H1 (cell line): ENCODE results near the gene TSPOAP1. TPM values are rescaled to one million over a fixed set of nuclear protein-coding genes. Genes with fewer than 3 reads are reported as not detected.

Experiments used
- CTCF ChIA-PET: fragments of 300-600 bp; sonication (Branson Sonifier 250); formaldehyde crosslinking; loops from one replicate; lab custom pipeline; 2021; ENCODE audit not compliant: partially characterized antibody; lab: Charles Lee
- POLR2A ChIA-PET: fragments of 300-600 bp; sonication (Branson Sonifier 250); formaldehyde crosslinking; loops from one replicate; lab custom pipeline; 2021; ENCODE audit warnings: inconsistent platforms; ENCODE audit not compliant: partially characterized antibody; lab: Charles Lee
- DNase-seq, 2 experiments: peaks; one replicate each; pipeline versions ENCODE4 v3.0.0 to v3.0.0-alpha.2; 2010 to 2022; ENCODE audit warnings: low spot score in 2 of 2, low read depth in 1 of 2, mixed read lengths in 1 of 2
- FAIRE-seq: peaks from 2 replicates; lab custom pipeline; 2011; peaks lifted over from hg19 to GRCh38; lab: Jason Lieb, UNC
- H2AFZ ChIP-seq: 2 replicates; pipeline ENCODE4 v1.8.1; 2012; ENCODE audit warnings: low read length, inconsistent platforms
- H2AK5ac ChIP-seq: 2 replicates; pipeline ENCODE4 v1.6.1; 2013; ENCODE audit warnings: low read depth, low read length
- H2BK120ac ChIP-seq: replicated peaks from 2 replicates; pipeline ENCODE3; 2013; ENCODE audit warnings: low read depth, low read length, inconsistent platforms
- H2BK12ac ChIP-seq: 2 replicates; pipeline ENCODE4 v1.6.1; 2013; ENCODE audit warnings: low read depth, low read length
- H2BK15ac ChIP-seq: 2 replicates; pipeline ENCODE4 v1.6.1; 2013; ENCODE audit warnings: low read length
- H2BK20ac ChIP-seq: 2 replicates; pipeline ENCODE4 v1.6.1; 2013; ENCODE audit warnings: low read length
- H2BK5ac ChIP-seq: 2 replicates; pipeline ENCODE4 v1.6.1; 2013; ENCODE audit warnings: low read depth, low read length
- H3K14ac ChIP-seq: 2 replicates; pipeline ENCODE4 v1.6.1; 2013; ENCODE audit warnings: inconsistent platforms; ENCODE audit not compliant: insufficient read length
- H3K18ac ChIP-seq: 2 replicates; pipeline ENCODE4 v1.6.1; 2013; ENCODE audit warnings: low read length; ENCODE audit errors: extremely low read depth
- H3K23ac ChIP-seq: 2 replicates; pipeline ENCODE4 v1.6.1; 2013; ENCODE audit warnings: inconsistent platforms; ENCODE audit not compliant: insufficient read length
- H3K23me2 ChIP-seq: 2 replicates; pipeline ENCODE4 v1.6.1; 2013; ENCODE audit warnings: low read depth, low read length
- H3K27ac ChIP-seq: 2 replicates; pipeline ENCODE4 v1.6.1; 2011; ENCODE audit warnings: low read depth, low read length, inconsistent platforms
- H3K27me3 ChIP-seq, 4 experiments: replicated peaks in 1 of 4; 1 replicate in 1 of 4; 2 replicates in 3 of 4; pipeline versions ENCODE4 v1.6.1 to v1.8.1; 2011 to 2013; ENCODE audit warnings: low read length in 3 of 4, mild to moderate bottlenecking in 3 of 4, inconsistent platforms in 2 of 4, mixed read lengths in 2 of 4, moderate library complexity in 1 of 4; ENCODE audit not compliant: control insufficient read depth in 3 of 4, insufficient read depth in 3 of 4; ENCODE audit errors: extremely low read depth in 1 of 4
- H3K36me3 ChIP-seq, 4 experiments: 2 replicates each; pipeline versions ENCODE4 v1.6.1 to v1.8.1; 2011 to 2013; ENCODE audit warnings: mild to moderate bottlenecking in 4 of 4, low read length in 3 of 4, moderate library complexity in 2 of 4, control low read depth in 1 of 4, inconsistent platforms in 1 of 4; ENCODE audit not compliant: insufficient read depth in 4 of 4, control insufficient read depth in 2 of 4
- H3K4ac ChIP-seq: replicated peaks from 2 replicates; pipeline ENCODE3; 2013; ENCODE audit warnings: low read length, low read depth, mixed read lengths, inconsistent platforms; ENCODE audit not compliant: insufficient read length
- H3K4me1 ChIP-seq, 4 experiments: replicated peaks in 1 of 4; 1 replicate in 1 of 4; 2 replicates in 3 of 4; pipeline versions ENCODE4 v1.6.1 to v1.8.1; 2011 to 2013; ENCODE audit warnings: low read length in 3 of 4, inconsistent platforms in 2 of 4, mixed read lengths in 1 of 4; ENCODE audit not compliant: insufficient read depth in 4 of 4, control insufficient read depth in 3 of 4
- H3K4me2 ChIP-seq, 2 experiments: 2 replicates each; pipeline versions ENCODE4 v1.6.1 to v1.8.1; 2011 to 2013; ENCODE audit warnings: low read depth in 2 of 2, low read length in 2 of 2, control low read depth in 1 of 2, inconsistent platforms in 1 of 2, mild to moderate bottlenecking in 1 of 2; ENCODE audit not compliant: insufficient read depth in 1 of 2
- H3K4me3 ChIP-seq, 4 experiments: fragments of 200-600, 300-600 bp in 1 of 4; sonication (generic), shearing (Covaris generic), sonication (Bioruptor Twin) in 1 of 4; 2 replicates each; pipeline versions ENCODE4 v1.5.1 to v1.8.1; 2011 to 2016; ENCODE audit warnings: low read length in 4 of 4, low read depth in 3 of 4, control low read depth in 2 of 4, inconsistent platforms in 2 of 4, mild to moderate bottlenecking in 2 of 4, mixed read lengths in 1 of 4, moderate library complexity in 1 of 4; ENCODE audit not compliant: insufficient read depth in 2 of 4; ENCODE audit errors: extremely low read depth in 1 of 4
- H3K56ac ChIP-seq: replicated peaks from 2 replicates; pipeline ENCODE3; 2013; ENCODE audit warnings: low read depth, mild to moderate bottlenecking, mixed read lengths, low read length, inconsistent platforms; ENCODE audit not compliant: insufficient read length
- H3K79me1 ChIP-seq: 2 replicates; pipeline ENCODE4 v1.6.1; 2013; ENCODE audit warnings: low read depth, low read length, control low read depth
- H3K79me2 ChIP-seq, 2 experiments: 2 replicates each; pipeline versions ENCODE4 v1.6.1 to v1.8.1; 2012 to 2013; ENCODE audit warnings: low read length in 2 of 2, mild to moderate bottlenecking in 2 of 2, inconsistent platforms in 1 of 2; ENCODE audit not compliant: insufficient read depth in 2 of 2, control insufficient read depth in 1 of 2
- H3K9ac ChIP-seq, 4 experiments: replicated peaks in 1 of 4; 1 replicate in 1 of 4; 2 replicates in 3 of 4; pipeline versions ENCODE4 v1.6.1 to v1.8.1; 2011 to 2013; ENCODE audit warnings: low read depth in 3 of 4, low read length in 3 of 4, control low read depth in 2 of 4, mild to moderate bottlenecking in 2 of 4, moderate library complexity in 2 of 4, inconsistent platforms in 1 of 4; ENCODE audit errors: extremely low read depth in 1 of 4
- H3K9me3 ChIP-seq, 2 experiments: 2 replicates each; pipeline versions ENCODE4 v1.6.1 to v1.8.1; 2012 to 2013; ENCODE audit warnings: mild to moderate bottlenecking in 2 of 2, moderate library complexity in 2 of 2, control low read depth in 1 of 2, inconsistent platforms in 1 of 2, low read depth in 1 of 2, low read length in 1 of 2, mixed read lengths in 1 of 2; ENCODE audit not compliant: insufficient read depth in 2 of 2
- H4K20me1 ChIP-seq, 2 experiments: replicated peaks in 1 of 2; 2 replicates each; pipeline versions ENCODE3 to v1.8.1; 2011 to 2013; ENCODE audit warnings: inconsistent platforms in 2 of 2, low read length in 2 of 2, mild to moderate bottlenecking in 1 of 2; ENCODE audit not compliant: insufficient read depth in 2 of 2, control insufficient read depth in 1 of 2
- H4K5ac ChIP-seq: 2 replicates; pipeline ENCODE4 v1.6.1; 2013; ENCODE audit warnings: low read length, low read depth, mixed read lengths, inconsistent platforms; ENCODE audit not compliant: insufficient read length
- H4K8ac ChIP-seq: 2 replicates; pipeline ENCODE4 v1.8.0; 2013; ENCODE audit warnings: mild to moderate bottlenecking, moderate library complexity, low read length, inconsistent platforms; ENCODE audit not compliant: insufficient read depth; ENCODE audit errors: extremely low read depth
- H4K91ac ChIP-seq: replicated peaks from 2 replicates; pipeline ENCODE3; 2013; ENCODE audit warnings: low read length, mixed read lengths, inconsistent platforms; ENCODE audit not compliant: insufficient read length
- ASH2L ChIP-seq: fragments of 200-600, 300-600 bp; sonication (generic); IDR thresholded peaks from one replicate; pipeline ENCODE4 v1.7.1; 2017; ENCODE audit warnings: low read length
- CBX8 ChIP-seq: fragments of 300-800, 300-1000 bp; sonication (generic); IDR thresholded peaks from 2 replicates; pipeline ENCODE4 v1.7.1; 2016; ENCODE audit warnings: low read depth, low read length, borderline replicate concordance
- CTCF ChIP-seq, 3 experiments: IDR thresholded peaks; 1 replicate in 2 of 3; 2 replicates in 1 of 3; pipeline versions ENCODE4 v1.5.1 to v1.6.1; 2011; ENCODE audit warnings: low read length in 3 of 3, mild to moderate bottlenecking in 3 of 3, inconsistent platforms in 2 of 3, low read depth in 1 of 3, moderate library complexity in 1 of 3; ENCODE audit not compliant: insufficient read depth in 1 of 3; ENCODE audit errors: control extremely low read depth in 1 of 3
- MAX ChIP-seq: IDR thresholded peaks from 2 replicates; pipeline ENCODE4 v1.6.1; 2012; ENCODE audit warnings: inconsistent platforms
- RAD21 ChIP-seq, 2 experiments: IDR thresholded peaks in 1 of 2; conservative IDR thresholded peaks in 1 of 2; 2 replicates each; pipeline ENCODE4 v1.6.1; 2011; ENCODE audit warnings: low read depth in 2 of 2, low read length in 2 of 2, improper control_type of control experiment in 1 of 2, inconsistent platforms in 1 of 2, mild to moderate bottlenecking in 1 of 2, moderate library complexity in 1 of 2
- SP1 ChIP-seq: IDR thresholded peaks from 2 replicates; pipeline ENCODE4 v1.6.1; 2011; ENCODE audit warnings: low read depth, low read length
- WGBS, 2 experiments: shearing (Covaris generic) in 1 of 2; methylation state at CpG; one replicate each; pipeline versions ENCODE4 v1.1.6 to v1.1.7; 2013 to 2015; ENCODE audit warnings: low lambda C conversion rate in 2 of 2, mixed read lengths in 2 of 2, inconsistent platforms in 1 of 2, low coverage in 1 of 2, missing lambda C conversion rate in 1 of 2; ENCODE audit not compliant: insufficient replicate concordance in 2 of 2, insufficient coverage in 1 of 2, insufficient read length in 1 of 2; ENCODE audit errors: extremely low coverage in 1 of 2, missing lambda C conversion rate in 1 of 2; 5-methylcytosine and 5-hydroxymethylcytosine counted together
- polyA plus RNA-seq, 7 experiments: library from polyadenylated mRNA; depleted of rRNA in 3 of 7; stranded (reverse) in 5 of 7; unstranded in 2 of 7; fragments of >200 nt in 5 of 7; fragments of 200-250 nt in 2 of 7; gene quantifications; 1 replicate in 5 of 7; 2 replicates in 1 of 7; 4 replicates in 1 of 7; pipeline versions ENCODE4 v1.2.1 to v1.2.3, GENCODE V29; 2011 to 2013; ENCODE audit warnings: missing spikeins in 2 of 7, mixed read lengths in 2 of 7
- total RNA-seq: library from RNA; stranded (reverse); fragmentation: NEBNext Ultra II Directional; extraction: Animal tissue kit (Norgen Biotek cat#: 25700); gene quantifications from 2 replicates; pipeline ENCODE4 v1.2.1, GENCODE V29; 2021

Gene TSPOAP1
- total and polyA plus RNA-seq, 2 of the 8 experiments (the other 6 are each of a cell fraction or from before 2014, with no cell fraction given): 7.6 to 9.2 TPM

GRCh38 chr17:58303971-58304749 lies 24.4 kb downstream of the TSPOAP1 start:
- H4K20me1 ChIP-seq: no peaks in the 10 kb centered on the region
- 0 out of 4 replicates have a peak overlapping the region, but pooled peaks of 1 of the 2 experiments have one; percentile 8 for H3K4me2 ChIP-seq
- H3K23ac ChIP-seq: no peak overlapping the region
- H3K27me3 ChIP-seq: no peaks in the 10 kb centered on the region
- CTCF ChIA-PET: interaction anchor here (0.6 to 9.4 kb wide), 52 partner anchors 8 to 290 kb away, joined by 3 to 172 read pairs (median 5); partner anchors contain the start of genes LPO, MKS1, MPO and RNF43
- H2BK5ac ChIP-seq: 0 out of 2 replicates have a peak overlapping the region, but pooled peaks have one; percentile 64
- peak overlapping the region; percentile 80; the same call in 1 of the 2 replicates for H2BK20ac ChIP-seq
- peak overlapping the region; percentile 93 for H3K18ac ChIP-seq
- H3K4ac ChIP-seq: no peak overlapping the region
- POLR2A ChIA-PET: interaction anchor here (1.3 to 2.5 kb wide), 4 partner anchors 11 to 19 kb away, joined by 3 to 9 read pairs (median 4); no protein-coding TSS in a partner anchor
- H2BK12ac ChIP-seq: peak overlapping the region; percentile 77
- H3K4me1 ChIP-seq: peaks cover 0 to 15% (median 10%) of the 10 kb centered on the region in 4 experiments; a peak in 5 of 7 replicates
- 0 out of 8 replicates have a peak, but pooled peaks cover 0 to 2% (median 0%) of the 10 kb centered on the region in 4 experiments for H3K36me3 ChIP-seq
- WGBS, 2 experiments: 39% methylated on average over 10 of the region's 10 CpGs; no CpG with 5 or more reads in 1 of the 2 experiments
- no peaks in the 10 kb centered on the region for H3K23me2 ChIP-seq
- DNase-seq (peak; percentile 41 to 84), FAIRE-seq (peak; percentile 79)
- peak overlapping the region; percentile 88; the same call in 1 of the 2 replicates for H2BK15ac ChIP-seq
- H3K27ac ChIP-seq: peak overlapping the region; percentile 16; the same call in 1 of the 2 replicates
- no peak overlapping the region for H3K56ac ChIP-seq
- TF ChIP-seq CBX8 (no peak), RAD21 (IDR thresholded peaks at IDR 0.05 in 1 of 2, conservative IDR thresholded peaks at IDR 0.05 in 1 of 2; ENCODE audit: low read depth in 2 of 2, low read length in 2 of 2) (peak; percentile 55 to 64), SP1 (0 out of 2 replicates have a peak, but pooled peaks have one; percentile 10), MAX (peak; percentile 63; the same call in 1 of the 2 replicates), ASH2L (no peak), CTCF (IDR thresholded peaks at IDR 0.05; ENCODE audit: control extremely low read depth in 1 of 3, insufficient read depth in 1 of 3, low read depth in 1 of 3, low read length in 3 of 3) (peak; percentile 82 to 97 (median 93))
- peak overlapping the region; percentile 87; the same call in 1 of the 2 replicates for H2AFZ ChIP-seq
- no peaks in the 10 kb centered on the region for H3K79me1 ChIP-seq
- H3K9me3 ChIP-seq: no peaks in the 10 kb centered on the region
- H3K9ac ChIP-seq: no peak overlapping the region
- no peak overlapping the region for H2AK5ac ChIP-seq
- no peak overlapping the region for H3K14ac ChIP-seq
- no peak overlapping the region for H3K4me3 ChIP-seq
- peak overlapping the region; percentile 65 for H4K5ac ChIP-seq
- no peak overlapping the region for H2BK120ac ChIP-seq
- H3K79me2 ChIP-seq: no peaks in the 10 kb centered on the region
- H4K8ac ChIP-seq: peak overlapping the region; percentile 83
- peak overlapping the region; percentile 67 for H4K91ac ChIP-seq
